Ishikawa (cell line): ENCODE data around the gene SLC1A2.

Source experiments
- CEBPB ChIP-seq: IDR thresholded peaks from 2 replicates; pipeline ENCODE4 v1.6.1; 2012
- CREB1 ChIP-seq: IDR thresholded peaks from 2 replicates; pipeline ENCODE4 v1.6.1; 2012; ENCODE audit warnings: low read depth
- EGR1 ChIP-seq: IDR thresholded peaks from 2 replicates; pipeline ENCODE4 v1.6.1; 2012
- EP300 ChIP-seq: IDR thresholded peaks from 2 replicates; pipeline ENCODE4 v1.6.1; 2012; ENCODE audit warnings: borderline replicate concordance
- FOXM1 ChIP-seq: IDR thresholded peaks from 2 replicates; pipeline ENCODE4 v1.6.1; 2012; ENCODE audit warnings: low read depth, borderline replicate concordance
- MAX ChIP-seq: IDR thresholded peaks from 2 replicates; pipeline ENCODE4 v1.6.1; 2012
- NFIC ChIP-seq: IDR thresholded peaks from 2 replicates; pipeline ENCODE4 v1.6.1; 2012
- RAD21 ChIP-seq: IDR thresholded peaks from 2 replicates; pipeline ENCODE4 v1.6.1; 2012; ENCODE audit warnings: low read depth
- REST ChIP-seq: IDR thresholded peaks from 2 replicates; pipeline ENCODE4 v1.6.1; 2012; ENCODE audit warnings: low read depth, mild to moderate bottlenecking
- TAF1 ChIP-seq: IDR thresholded peaks from 2 replicates; pipeline ENCODE4 v1.6.1; 2012; ENCODE audit warnings: low read depth, mild to moderate bottlenecking
- TCF12 ChIP-seq: IDR thresholded peaks from 2 replicates; pipeline ENCODE4 v1.6.1; 2012; ENCODE audit warnings: low read depth
- TEAD4 ChIP-seq: IDR thresholded peaks from 2 replicates; pipeline ENCODE4 v1.6.1; 2012
- USF1 ChIP-seq: IDR thresholded peaks from 2 replicates; pipeline ENCODE4 v1.6.1; 2012
- YY1 ChIP-seq: IDR thresholded peaks from 2 replicates; pipeline ENCODE4 v1.6.1; 2012; ENCODE audit warnings: low read depth
- ZBTB7A ChIP-seq: IDR thresholded peaks from 2 replicates; pipeline ENCODE4 v1.6.1; 2012; ENCODE audit warnings: low read depth

SLC1A2 gene

GRCh38 chr11:35238882-35239281 is 180.5 kb downstream of the SLC1A2 start:
- TF ChIP-seq CREB1 (no peak), TEAD4 (no peak), CEBPB (no peak), MAX (no peak), EGR1 (no peak), ZBTB7A (no peak)

GRCh38 chr11:35237860-35238715 is 181.3 kb downstream of the SLC1A2 start:
- no peak for TF ChIP-seq TAF1
- TF ChIP-seq RAD21 = peak; percentile 84
- no peak for TF ChIP-seq REST
- peak; percentile 52 for TF ChIP-seq YY1
- TF ChIP-seq USF1 = no peak
- TF ChIP-seq EGR1 = no peak

GRCh38 chr11:35237351-35237750 is 182.0 kb downstream of the SLC1A2 start:
- TF ChIP-seq RAD21 (0 out of 2 replicates have a peak, but pooled peaks have one; percentile 5), TEAD4 (no peak)

GRCh38 chr11:35236667-35237003 is 182.7 kb downstream of the SLC1A2 start:
- no peak for TF ChIP-seq EP300
- no peak for TF ChIP-seq EGR1
- TF ChIP-seq FOXM1 = 0 out of 2 replicates have a peak, but pooled peaks have one; percentile 2

GRCh38 chr11:35235936-35236666 is 183.3 kb downstream of the SLC1A2 start:
- no peak for TF ChIP-seq TCF12
- TF ChIP-seq NFIC = peak; percentile 41; the same call in 1 of the 2 replicates
- no peak for TF ChIP-seq CREB1

GRCh38 chr11:35235498-35235897 is 183.9 kb downstream of the SLC1A2 start:
- TF ChIP-seq TEAD4 (no peak), EP300 (no peak), CREB1 (no peak), FOXM1 (no peak; the same call in 1 of the 2 replicates), RAD21 (no peak), TAF1 (no peak), ZBTB7A (no peak), NFIC (no peak), TCF12 (no peak), YY1 (no peak), CEBPB (no peak), REST (no peak), USF1 (no peak), EGR1 (no peak), MAX (no peak)

GRCh38 chr11:35235157-35235468 is 184.2 kb downstream of the SLC1A2 start:
- TF ChIP-seq USF1 (no peak), EP300 (no peak), REST (no peak), YY1 (no peak), TCF12 (no peak)
